Natural killer cell treated with Interleukin-12 subunit alpha and Interleukin-12 subunit beta and Interleukin-15 and Interleukin-18, amount 100 ng/mL, for 72 hours (primary cell): ENCODE measurements around the gene ANKRD18B. TPM values are rescaled to one million over a fixed set of nuclear protein-coding genes. Genes with fewer than 3 reads are reported as not detected.
"Not testable (repeated sequence)": the region's sequence is repeated elsewhere in the genome, so short reads cannot be mapped to it uniquely, and the experiment has no call there.

Experiments
- ATAC-seq, 2 donors: fragments of 150-1000 bp; cut with Tn5 transposase in 1 of 2; sonication (Bioruptor Pico), chemical (Tn5 transposase) in 1 of 2; 2 replicates each; pipeline ENCODE4 v1.10.0; 2021
- DNase-seq: peaks from one replicate; pipeline ENCODE4 v3.0.0; 2022; ENCODE audit warnings: low spot score
- H3K27ac Mint-ChIP-seq, 2 donors: 1 replicate in 1 of 2; 2 replicates in 1 of 2; pipeline ENCODE4 v1.8.0; 2022; ENCODE audit warnings: mixed read lengths in 2 of 2, mild to moderate bottlenecking in 1 of 2, moderate library complexity in 1 of 2
- H3K27me3 Mint-ChIP-seq, 2 donors: 1 replicate in 1 of 2; 2 replicates in 1 of 2; pipeline ENCODE4 v1.8.0; 2022; ENCODE audit warnings: mixed read lengths in 2 of 2
- H3K36me3 Mint-ChIP-seq: one replicate; pipeline ENCODE4 v1.8.0; 2022; ENCODE audit warnings: mixed read lengths
- H3K4me1 Mint-ChIP-seq, 2 donors: 1 replicate in 1 of 2; 2 replicates in 1 of 2; pipeline ENCODE4 v1.8.0; 2022; ENCODE audit warnings: low read depth in 2 of 2, mixed read lengths in 2 of 2, mild to moderate bottlenecking in 1 of 2
- H3K4me3 Mint-ChIP-seq: one replicate; pipeline ENCODE4 v1.8.0; 2022; ENCODE audit warnings: mixed read lengths
- H3K9me3 Mint-ChIP-seq: 2 replicates; pipeline ENCODE4 v1.8.0; 2022; ENCODE audit warnings: mixed read lengths
- total RNA-seq, 2 donors: library from RNA; stranded (reverse); gene quantifications; one replicate each; pipeline ENCODE4 v1.2.3, GENCODE V29; 2022

ANKRD18B gene
- total RNA-seq, 2 donors from 2014 or later, result 3.9 TPM; not detected in 1

DNA sequence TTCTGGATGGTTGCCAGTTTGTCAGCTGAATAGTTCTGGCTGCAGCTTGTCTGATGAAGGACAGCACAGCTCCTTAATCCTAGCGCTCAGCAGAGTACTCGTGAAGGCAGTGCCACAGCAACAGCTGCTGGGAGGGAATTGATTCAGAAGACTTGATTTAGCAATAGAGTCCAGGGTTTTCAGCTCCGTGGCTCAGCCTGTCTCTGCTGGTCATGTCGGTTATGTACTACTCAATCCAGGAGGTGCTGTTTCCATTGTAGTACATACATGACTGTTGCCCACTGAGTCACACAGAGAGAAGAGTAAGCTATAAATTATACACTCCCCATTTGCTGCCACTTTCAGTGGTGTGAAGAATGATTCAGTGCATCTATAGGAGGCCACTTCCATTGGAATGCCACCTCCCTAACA lies 28.3 kb downstream of the ANKRD18B start:
- H3K27ac Mint-ChIP-seq, DNase-seq, H3K4me3 Mint-ChIP-seq, H3K9me3 Mint-ChIP-seq, H3K36me3 Mint-ChIP-seq, H3K4me1 Mint-ChIP-seq: not testable (repeated sequence)
- peaks cover 20 to 42% of the 10 kb centered on the region in 2 donors for H3K27me3 Mint-ChIP-seq
- peak; percentile 60 to 94 for ATAC-seq

DNA sequence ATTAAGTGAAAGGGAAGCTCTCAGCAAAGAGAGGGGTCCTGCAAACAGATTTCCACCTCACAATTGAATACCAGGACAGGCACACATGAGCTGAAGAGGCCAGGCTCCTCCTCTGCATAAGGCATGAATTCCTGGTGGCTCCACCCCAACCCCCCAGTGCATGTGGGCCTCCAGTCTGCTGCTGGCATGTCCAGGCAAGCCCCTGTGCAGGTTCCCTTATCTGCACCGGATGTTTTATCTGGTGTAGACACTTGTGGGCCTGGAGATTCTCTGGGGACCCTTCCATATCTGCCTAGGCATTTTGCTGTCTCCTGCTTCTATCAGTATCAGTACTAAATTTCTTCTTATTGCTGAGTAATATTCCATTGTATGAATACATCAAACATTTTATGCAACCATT lies 36.2 kb downstream of the ANKRD18B start:
- DNase-seq, result not testable (repeated sequence)

DNA sequence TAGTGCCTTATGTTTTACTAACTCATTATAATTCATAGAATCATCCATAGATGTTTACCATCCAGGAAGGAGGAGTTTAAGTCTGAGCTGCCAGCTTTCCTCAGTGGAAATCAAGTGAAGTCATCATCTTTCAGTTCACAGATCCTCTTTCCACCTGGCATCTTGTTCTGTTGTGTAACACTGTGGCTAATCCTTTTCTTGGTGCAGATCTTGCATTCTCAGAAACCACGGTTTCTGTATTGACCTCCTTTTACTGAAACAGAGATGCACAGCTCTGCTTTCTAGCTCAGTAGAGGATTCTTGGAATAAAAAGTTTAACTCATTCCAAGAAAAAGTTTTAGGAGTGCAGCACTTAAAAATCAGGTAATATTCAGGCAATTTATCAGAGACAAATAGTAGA lies 38.1 kb downstream of the ANKRD18B start:
- Mint-ChIP-seq H3K4me3 (peak overlapping the region; percentile 38), H3K27me3 (peaks cover 13 to 20% of the 10 kb centered on the region in 2 donors)
- H3K9me3 Mint-ChIP-seq, H3K27ac Mint-ChIP-seq, H3K36me3 Mint-ChIP-seq, H3K4me1 Mint-ChIP-seq, ATAC-seq, DNase-seq: not testable (repeated sequence)

More for the DNA sequence above, 36.2 kb downstream of the ANKRD18B start:
- not testable (repeated sequence) for H3K36me3 Mint-ChIP-seq, H3K4me3 Mint-ChIP-seq, ATAC-seq, H3K4me1 Mint-ChIP-seq, H3K9me3 Mint-ChIP-seq, H3K27ac Mint-ChIP-seq
- peaks cover 10 to 17% of the 10 kb centered on the region in 2 donors for H3K27me3 Mint-ChIP-seq

DNA sequence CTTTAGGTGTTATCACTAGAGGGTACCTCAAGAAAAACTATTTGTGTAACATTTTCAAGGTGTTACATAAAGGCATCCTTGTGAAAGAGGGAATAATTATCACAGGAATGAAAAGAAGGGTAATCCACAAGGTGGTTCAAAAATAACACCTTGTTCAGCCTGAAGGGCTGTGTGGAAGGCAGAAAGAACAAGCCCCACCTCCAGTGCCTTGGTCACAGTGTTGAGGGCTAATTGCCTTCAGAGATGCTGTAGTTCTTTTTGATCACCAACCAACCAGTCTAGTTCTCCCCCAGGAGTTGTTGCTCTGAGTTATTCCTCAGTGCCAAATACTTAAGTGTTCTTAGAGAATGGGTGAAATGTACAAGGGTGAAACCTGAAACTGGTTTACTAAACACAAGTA lies 43.7 kb downstream of the ANKRD18B start:
- not testable (repeated sequence) for H3K36me3 Mint-ChIP-seq, H3K9me3 Mint-ChIP-seq, ATAC-seq, H3K4me1 Mint-ChIP-seq, DNase-seq, H3K27ac Mint-ChIP-seq, H3K4me3 Mint-ChIP-seq
- H3K27me3 Mint-ChIP-seq, result peaks cover 21 to 25% of the 10 kb centered on the region in 2 donors

DNA sequence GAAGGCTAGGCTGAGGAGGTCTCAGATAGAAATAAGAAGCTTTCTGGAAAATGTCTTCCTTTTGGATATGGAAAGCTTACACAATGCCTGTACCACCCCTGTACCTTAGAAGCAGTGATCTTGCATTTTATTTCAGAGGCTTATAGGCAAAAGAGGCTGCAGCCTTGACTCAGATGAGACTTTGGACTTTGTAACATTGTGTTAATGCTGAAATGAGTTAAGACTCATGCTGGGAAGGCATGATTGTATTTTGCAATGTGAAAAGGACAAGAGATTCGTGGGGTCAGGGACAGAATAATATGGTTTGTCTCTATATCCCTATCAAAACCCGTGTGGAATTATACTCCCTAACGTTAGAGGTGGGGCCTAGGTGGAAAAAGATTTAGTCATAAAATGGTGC lies 53.7 kb downstream of the ANKRD18B start:
- ATAC-seq, H3K4me1 Mint-ChIP-seq, H3K9me3 Mint-ChIP-seq, H3K4me3 Mint-ChIP-seq, H3K27ac Mint-ChIP-seq, H3K36me3 Mint-ChIP-seq, H3K27me3 Mint-ChIP-seq, DNase-seq: not testable (repeated sequence)

DNA sequence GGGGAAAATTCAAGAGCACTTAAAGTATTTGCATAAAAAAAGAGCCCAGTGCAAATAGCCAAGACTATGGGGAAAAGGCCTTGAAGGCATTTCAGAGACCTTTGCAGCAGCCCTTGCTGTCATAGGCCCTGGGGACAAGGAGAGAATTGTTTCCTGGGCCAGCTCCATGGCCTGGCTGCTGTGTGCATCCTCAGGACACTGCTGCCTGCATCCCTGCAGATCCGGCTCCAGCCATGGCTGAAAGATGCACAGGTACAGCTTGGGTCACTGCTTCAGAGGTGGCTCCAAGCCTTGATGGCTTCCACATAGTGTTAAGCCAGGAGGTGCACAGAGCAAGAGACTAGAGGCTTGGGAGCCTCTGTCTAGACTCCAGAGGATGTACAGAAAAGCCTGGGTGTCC lies 55.9 kb downstream of the ANKRD18B start:
- H3K36me3 Mint-ChIP-seq, H3K4me3 Mint-ChIP-seq, H3K4me1 Mint-ChIP-seq, H3K27ac Mint-ChIP-seq, DNase-seq, H3K9me3 Mint-ChIP-seq, H3K27me3 Mint-ChIP-seq, ATAC-seq: not testable (repeated sequence)

DNA sequence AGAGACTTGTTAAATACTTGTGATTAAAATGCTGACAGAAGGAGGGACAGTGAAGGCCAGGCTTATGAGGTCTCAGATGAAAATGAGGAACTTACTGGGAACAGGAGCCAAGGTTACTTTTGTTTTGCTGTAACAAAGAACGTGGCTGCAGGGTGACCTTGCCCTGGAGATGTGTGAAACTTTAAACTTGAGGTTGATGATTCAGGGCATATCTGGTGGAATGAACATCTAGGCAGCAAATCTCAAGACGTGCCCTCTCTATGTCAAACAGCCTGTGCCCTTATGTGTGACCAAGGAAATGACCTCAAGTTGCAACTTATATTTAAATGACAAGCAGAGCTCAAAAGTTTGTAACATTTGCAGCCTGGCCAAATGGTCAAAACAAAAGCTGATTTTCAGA lies 58.6 kb downstream of the ANKRD18B start:
- H3K27ac Mint-ChIP-seq, ATAC-seq, H3K36me3 Mint-ChIP-seq, H3K27me3 Mint-ChIP-seq, H3K9me3 Mint-ChIP-seq, DNase-seq, H3K4me1 Mint-ChIP-seq, H3K4me3 Mint-ChIP-seq: not testable (repeated sequence)

DNA sequence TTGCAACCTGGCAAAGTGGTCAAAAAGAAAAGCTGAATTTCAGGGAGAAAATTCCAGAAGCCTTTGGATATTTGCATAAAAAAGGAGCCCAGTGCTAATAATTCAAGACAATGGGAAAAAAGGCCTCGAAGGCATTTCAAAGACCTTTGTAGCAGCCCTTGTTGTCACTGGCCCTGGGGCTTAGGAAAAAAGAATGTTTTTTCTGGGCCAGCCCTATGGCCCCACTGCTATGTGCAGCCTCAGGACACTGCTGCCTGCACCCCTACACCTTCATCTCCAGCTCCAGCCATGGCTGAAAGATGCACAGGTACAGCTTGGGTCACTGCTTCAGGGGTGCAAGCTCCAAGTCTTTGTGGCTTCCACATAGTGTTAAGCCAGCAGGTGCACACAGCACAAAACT lies 62.1 kb downstream of the ANKRD18B start:
- H3K4me3 Mint-ChIP-seq, H3K4me1 Mint-ChIP-seq, H3K36me3 Mint-ChIP-seq, DNase-seq, H3K9me3 Mint-ChIP-seq, H3K27ac Mint-ChIP-seq, ATAC-seq: not testable (repeated sequence)
- peaks cover 0 to 14% of the 10 kb centered on the region in 2 donors for H3K27me3 Mint-ChIP-seq

DNA sequence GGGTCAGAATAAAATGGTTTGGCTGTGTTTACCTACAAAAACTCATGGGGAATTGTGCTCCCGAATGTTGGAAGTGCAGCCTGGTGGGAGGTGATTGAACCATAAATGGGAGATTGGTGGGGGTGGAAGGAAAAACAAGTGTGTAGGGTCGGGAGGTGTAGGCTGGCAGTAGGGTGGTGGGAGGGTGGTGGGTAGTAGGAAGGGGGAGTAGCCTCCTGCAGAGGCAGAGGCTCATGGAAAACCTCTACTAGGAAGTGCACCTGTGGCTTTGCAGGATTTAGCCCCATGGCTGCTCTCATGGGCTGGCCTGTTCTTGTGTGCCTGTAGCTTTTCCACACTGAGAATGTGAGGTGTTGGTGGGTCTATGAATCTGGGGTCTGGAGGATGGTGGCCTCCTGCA lies 63.7 kb downstream of the ANKRD18B start:
- not testable (repeated sequence) for H3K9me3 Mint-ChIP-seq, ATAC-seq, H3K4me3 Mint-ChIP-seq, H3K36me3 Mint-ChIP-seq, H3K27ac Mint-ChIP-seq, DNase-seq, H3K4me1 Mint-ChIP-seq
- H3K27me3 Mint-ChIP-seq, result peaks cover 0 to 14% of the 10 kb centered on the region in 2 donors

DNA sequence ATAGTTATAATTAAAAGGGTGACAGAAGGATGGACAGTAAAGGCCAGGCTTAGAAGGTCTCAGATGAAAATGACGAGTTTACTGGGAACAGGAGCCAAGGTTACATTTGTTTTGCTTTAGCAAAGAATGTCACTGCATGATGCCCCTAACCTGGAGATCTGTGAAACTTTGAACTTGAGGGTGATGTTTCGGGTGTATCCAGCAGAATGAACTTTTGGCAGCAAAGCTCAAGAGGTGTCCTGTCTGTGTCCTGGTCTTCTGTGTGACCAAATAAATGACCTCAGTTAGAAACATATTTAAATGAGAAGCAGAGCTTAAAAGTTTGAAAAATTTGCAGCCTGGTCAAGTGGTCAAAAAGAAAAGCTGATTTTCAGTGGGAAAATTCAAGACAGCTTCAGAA lies 64.8 kb downstream of the ANKRD18B start:
- not testable (repeated sequence) for ATAC-seq, H3K4me3 Mint-ChIP-seq, H3K9me3 Mint-ChIP-seq, H3K36me3 Mint-ChIP-seq, DNase-seq, H3K27ac Mint-ChIP-seq, H3K4me1 Mint-ChIP-seq
- H3K27me3 Mint-ChIP-seq, result peaks cover 8 to 17% of the 10 kb centered on the region in 2 donors

DNA sequence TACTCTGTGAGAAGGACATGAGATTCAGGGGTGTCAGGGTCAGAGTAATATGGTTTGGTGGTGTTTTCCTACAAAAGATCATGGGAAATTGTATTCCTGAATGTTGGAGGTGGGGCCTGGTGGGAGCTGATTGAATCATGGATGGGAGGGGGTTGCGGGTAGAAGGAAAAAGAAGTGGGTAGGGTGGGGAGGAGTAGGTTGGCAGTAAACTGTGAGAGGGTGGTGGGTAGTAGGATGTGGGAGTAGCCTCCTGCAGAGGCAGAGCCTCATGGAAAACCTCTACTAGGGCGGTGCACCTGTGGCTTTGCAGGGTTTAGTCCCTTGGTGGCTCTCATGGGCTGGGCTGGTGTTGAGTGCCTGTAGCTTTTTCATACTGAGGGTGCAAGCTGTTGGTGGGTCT lies 66.8 kb downstream of the ANKRD18B start:
- H3K27ac Mint-ChIP-seq, H3K4me3 Mint-ChIP-seq, H3K36me3 Mint-ChIP-seq, H3K9me3 Mint-ChIP-seq, H3K4me1 Mint-ChIP-seq, DNase-seq, ATAC-seq: not testable (repeated sequence)
- H3K27me3 Mint-ChIP-seq, result peaks cover 14 to 18% of the 10 kb centered on the region in 2 donors

DNA sequence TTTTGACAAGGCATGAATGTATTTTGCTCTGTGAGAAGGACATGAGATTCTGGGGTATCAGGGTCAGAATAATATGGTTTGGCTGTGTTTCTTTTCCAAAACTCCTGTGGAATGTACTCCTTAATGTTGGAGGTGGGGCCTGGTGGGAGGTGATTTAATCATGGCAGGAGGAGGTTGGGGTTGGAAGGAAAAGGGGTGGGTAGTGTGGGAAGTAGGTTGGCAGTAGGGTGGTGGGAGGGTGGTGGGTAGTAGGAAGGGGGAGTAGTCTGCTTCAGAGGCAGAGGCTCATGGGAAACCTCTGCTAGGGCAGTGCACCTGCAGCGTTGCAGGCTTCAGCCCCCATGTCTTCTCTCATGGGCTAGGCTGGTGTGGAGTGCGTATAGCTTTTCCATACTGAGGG lies 72.9 kb downstream of the ANKRD18B start:
- not testable (repeated sequence) for H3K9me3 Mint-ChIP-seq, H3K4me1 Mint-ChIP-seq, ATAC-seq, H3K4me3 Mint-ChIP-seq, H3K36me3 Mint-ChIP-seq, H3K27ac Mint-ChIP-seq, DNase-seq
- peaks cover 9 to 14% of the 10 kb centered on the region in 2 donors for H3K27me3 Mint-ChIP-seq

DNA sequence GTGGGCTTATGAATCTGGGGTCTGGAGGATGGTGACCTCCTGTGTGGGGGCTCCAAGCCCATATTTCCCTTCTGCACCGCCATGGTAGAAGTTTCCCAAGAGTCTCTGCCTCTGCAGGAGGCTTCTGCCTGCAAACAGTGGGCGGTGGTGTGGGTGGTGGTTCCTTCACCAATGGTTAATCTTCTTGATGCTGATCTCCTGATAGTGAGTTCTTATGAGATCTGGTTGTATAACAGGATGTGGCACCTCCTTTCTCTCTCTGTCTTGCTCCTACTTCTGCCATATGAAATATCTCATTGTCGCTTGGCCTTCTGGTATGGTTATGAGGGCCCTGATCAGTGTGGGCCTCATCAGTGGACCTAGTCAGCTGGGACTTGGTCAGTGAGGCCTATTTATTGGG lies 73.3 kb downstream of the ANKRD18B start:
- not testable (repeated sequence) for H3K4me1 Mint-ChIP-seq, DNase-seq, H3K27ac Mint-ChIP-seq, ATAC-seq, H3K36me3 Mint-ChIP-seq, H3K9me3 Mint-ChIP-seq, H3K4me3 Mint-ChIP-seq
- peaks cover 9 to 14% of the 10 kb centered on the region in 2 donors for H3K27me3 Mint-ChIP-seq

DNA sequence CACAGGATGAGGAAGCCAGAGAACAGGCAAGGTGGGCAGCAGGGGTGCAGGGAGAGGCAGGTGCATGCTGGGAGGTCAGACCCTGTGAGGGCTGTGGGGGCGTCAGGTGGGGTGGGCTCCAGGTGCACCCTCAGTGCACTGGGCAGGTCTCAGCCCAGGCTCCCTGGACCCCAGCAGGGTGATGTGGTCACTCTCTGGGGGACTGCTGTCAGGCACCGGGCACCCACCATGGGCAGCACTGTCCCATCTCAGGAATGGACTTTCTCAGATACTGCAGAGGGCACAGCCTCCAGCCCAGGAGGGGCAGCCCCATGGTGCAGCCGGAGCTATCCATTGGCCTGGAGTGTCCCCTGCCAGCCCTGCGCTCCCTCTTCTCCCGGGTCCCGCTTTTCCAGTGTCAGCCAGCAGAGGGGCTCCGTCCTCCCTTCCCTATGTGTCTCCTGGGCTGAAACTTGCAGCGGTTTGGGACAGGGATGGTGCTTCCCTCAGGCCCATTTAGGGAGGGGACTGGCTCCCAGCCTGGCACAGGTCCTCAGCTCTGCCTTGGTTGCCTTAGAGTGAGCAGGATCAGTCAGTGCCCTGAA lies 74.8 kb downstream of the ANKRD18B start:
- H3K4me3 Mint-ChIP-seq, H3K4me1 Mint-ChIP-seq: not testable (repeated sequence)

DNA sequence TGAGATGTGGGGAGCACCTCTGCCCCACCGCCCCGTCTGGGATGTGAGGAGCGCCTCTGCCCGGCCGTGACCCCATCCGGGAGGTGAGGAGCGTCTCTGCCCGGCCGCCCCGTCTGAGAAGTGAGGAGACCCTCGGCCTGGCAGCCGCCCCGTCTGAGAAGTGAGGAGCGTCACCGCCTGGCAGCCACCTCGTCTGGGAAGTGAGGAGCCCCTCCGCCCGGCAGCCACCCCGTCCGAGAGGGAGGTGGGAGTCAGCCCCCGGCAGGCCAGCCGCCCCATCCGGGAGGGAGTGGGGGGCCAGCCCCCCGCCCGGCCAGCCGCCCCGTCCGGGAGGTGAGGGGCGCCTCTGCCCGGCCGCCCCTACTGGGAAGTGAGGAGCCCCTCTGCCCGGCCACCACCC lies 76.9 kb downstream of the ANKRD18B start:
- ATAC-seq, H3K27me3 Mint-ChIP-seq, H3K36me3 Mint-ChIP-seq, H3K4me1 Mint-ChIP-seq, H3K4me3 Mint-ChIP-seq, DNase-seq, H3K27ac Mint-ChIP-seq, H3K9me3 Mint-ChIP-seq: not testable (repeated sequence)

More for the DNA sequence above, 74.8 kb downstream of the ANKRD18B start:
- not testable (repeated sequence) for ATAC-seq, H3K27ac Mint-ChIP-seq, H3K36me3 Mint-ChIP-seq, DNase-seq, H3K27me3 Mint-ChIP-seq, H3K9me3 Mint-ChIP-seq
